Measurements from ENCODE around the gene CABP4. TPM values are rescaled to one million over a fixed set of nuclear protein-coding genes. Genes with fewer than 3 reads are reported as not detected.
A peak's percentile ranks its signal among the peaks of the same experiment; 100 is the strongest.

CABP4 gene
- total RNA-seq, 1 donor from 2014 or later, result 0.49 TPM

DNA sequence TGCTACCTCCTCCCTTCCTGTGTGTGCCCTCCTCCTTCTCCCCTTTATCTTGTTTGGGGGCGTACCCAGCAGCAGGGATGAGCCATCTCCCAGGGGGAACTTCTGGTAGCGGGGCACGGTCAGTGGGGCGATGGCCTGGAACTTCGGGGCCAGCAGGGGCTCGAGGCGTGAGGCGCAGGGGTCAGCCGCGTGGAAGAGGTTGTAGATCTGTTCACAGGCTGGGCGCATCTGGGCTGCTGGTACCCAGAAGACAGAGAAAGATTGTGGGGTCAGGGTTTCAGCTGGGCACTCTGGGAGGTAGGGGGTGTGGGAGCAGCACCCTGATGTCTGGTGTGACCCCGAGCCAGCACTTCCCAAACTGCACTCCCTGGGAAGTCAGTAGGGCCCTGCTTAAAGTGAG is 41.0 kb downstream of the CABP4 start:
- no peak for DNase-seq

DNA sequence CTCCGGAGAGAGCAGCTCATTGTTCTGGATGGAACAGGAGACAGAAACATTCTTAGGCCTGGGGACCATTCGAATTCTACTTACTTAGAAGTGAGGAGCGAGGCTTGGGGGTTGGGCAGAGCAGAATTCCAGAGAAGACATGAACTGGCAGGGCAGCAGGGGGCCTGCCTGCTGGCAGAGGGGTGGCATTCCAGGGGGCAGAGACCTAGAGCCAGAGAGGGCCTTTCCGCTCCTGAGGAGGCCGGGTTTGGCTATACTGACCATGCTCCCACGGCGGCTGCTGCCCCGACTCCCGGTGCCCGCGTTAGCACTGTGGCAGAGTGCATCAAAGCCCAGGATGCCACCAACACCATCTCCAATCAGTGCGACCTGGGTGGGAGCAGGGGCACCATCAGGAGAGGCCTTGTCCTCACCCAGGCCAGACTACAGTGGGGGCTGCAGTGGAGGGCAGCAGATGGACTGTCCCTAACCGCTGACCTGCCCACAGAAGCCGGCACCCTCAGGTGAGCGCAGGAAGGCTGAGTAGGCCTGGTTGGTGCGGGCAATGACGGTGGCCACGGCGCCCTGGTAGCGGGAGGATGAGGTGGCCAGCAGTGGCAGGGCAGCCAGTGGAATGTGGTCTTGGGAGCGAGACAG is 42.6 kb downstream of the CABP4 start:
- no peak for DNase-seq

DNA sequence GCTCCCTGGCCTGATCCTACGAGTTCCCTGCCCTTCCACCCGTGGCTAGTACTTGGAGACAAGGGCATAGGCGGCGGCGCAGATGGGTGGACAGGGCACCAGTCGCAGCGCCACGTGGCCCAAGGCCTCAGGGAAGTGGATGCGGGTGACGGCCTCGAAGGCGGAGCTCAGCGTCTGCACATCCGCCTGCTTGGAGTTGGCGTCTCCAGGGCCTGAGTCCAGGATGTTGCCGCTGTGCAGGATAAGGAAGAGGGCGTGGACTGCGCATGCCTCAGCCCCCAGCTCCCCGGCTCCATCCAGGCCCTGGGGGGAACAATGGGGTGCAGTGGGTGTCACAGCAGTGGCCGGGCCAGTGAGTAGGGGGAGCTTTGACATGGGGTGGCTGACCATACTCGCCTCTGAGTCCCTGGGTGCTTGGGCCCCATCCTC is 43.4 kb downstream of the CABP4 start:
- no peak for DNase-seq

DNA sequence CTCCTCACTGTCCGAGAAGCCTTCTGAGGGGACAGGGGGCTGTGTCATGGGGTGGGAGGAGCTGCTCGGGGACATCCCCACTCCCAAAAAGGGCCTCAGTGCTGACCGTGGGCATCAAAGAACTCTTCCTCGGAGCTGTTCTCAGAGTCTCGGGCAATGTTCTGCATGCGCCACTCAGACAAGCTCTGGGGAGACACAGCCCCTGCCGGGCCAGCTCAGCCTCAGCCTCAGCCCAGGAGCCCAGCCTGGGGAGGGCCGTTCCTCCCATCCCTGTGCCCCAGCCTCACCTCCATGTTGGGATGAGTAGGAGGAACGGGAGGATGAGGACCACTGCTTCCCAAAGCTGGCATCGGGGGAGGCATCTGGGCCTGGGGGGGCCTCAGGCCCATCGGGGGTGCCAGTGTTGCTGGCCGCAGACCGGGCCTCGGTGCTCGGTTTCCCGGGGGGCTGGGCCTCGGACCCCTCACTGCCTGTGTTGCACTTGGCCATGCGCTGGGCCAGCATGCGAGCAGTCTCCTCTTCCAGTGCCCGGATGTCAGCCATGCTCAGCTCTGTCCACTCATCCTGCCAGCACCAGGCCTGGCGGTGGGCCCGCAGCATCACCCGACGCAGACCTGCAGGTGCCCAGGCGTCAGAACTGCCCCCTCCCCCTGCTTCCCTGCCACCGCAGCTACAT is 44.8 kb downstream of the CABP4 start:
- DNase-seq, result no peak

DNA sequence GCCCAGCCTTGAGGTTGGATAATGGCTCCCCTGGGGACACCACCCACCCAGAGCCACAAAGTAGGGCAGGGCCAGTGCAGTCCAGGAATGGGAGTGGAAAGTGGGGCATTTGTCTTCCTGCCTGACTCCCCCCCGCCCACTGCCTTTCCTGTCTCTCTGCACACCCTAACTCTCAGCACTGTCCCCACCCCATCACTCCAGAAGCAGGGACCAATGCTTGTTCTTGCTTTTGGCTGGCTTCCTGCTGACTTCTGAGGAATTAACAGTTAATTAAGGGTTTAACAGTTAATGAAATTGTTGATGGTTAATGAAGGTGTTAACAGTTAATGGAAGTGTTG is 45.3 kb downstream of the CABP4 start:
- no peak for DNase-seq

DNA sequence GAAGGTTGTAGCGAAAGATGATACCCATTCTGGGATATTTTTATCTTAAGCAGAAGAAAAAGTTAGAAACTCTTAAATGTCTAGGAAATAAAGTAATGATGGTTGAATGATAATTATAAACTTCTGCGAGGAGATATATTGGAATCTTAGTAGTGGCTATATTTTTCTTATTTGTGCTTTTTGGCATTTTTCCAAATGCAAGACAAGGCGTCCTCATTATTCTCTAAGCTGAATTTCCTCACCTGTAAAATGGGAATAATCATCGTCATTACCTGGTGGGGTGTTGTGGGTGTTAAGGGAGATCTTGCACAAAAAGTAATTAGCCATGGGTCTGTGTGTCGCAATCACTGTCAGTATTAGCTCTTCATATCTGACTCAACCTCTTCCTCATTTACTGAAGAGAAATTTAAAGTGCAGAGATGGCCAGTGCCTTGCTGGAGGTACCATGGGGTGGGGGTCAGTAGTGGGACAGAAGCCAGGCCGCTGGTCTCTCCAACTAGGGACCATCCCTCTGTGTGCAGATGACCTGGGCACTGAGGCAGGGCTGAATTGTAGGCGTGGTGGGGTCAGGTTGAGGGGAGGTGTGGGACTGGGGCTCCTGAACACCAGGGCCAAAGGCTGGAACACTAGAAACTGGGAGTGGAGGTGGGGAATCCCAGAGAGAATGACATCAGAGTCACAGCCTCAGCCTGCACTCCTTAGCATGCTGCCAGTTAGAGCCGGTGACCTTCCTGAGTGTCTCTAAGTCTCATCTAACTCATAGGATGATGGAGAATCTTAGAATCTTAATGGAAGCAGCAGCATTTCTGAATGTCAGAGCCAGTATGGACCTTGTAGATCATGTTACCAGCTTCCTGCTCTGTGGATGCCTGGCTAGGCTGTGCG is 45.9 kb downstream of the CABP4 start:
- no peak for DNase-seq

DNA sequence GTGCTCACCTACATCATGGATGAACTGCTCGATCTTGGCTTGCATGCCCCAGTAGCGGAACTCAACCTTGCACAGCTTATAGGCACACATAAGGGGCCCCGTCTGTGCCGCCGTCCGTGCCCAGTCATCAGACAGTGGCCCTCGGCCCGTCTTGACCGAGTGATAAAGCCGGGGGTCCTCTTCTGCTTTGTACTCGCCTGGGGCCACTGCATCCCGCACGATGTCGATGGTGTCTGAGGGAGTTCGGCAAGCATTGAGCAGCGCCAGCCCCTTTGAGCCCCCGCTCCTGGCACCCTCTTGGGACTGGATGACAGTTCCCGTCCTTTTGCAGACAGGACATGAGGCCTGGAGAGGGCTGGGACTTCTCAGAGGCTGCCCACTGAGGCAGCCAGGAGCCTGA is 46.7 kb downstream of the CABP4 start:
- no peak for DNase-seq

DNA sequence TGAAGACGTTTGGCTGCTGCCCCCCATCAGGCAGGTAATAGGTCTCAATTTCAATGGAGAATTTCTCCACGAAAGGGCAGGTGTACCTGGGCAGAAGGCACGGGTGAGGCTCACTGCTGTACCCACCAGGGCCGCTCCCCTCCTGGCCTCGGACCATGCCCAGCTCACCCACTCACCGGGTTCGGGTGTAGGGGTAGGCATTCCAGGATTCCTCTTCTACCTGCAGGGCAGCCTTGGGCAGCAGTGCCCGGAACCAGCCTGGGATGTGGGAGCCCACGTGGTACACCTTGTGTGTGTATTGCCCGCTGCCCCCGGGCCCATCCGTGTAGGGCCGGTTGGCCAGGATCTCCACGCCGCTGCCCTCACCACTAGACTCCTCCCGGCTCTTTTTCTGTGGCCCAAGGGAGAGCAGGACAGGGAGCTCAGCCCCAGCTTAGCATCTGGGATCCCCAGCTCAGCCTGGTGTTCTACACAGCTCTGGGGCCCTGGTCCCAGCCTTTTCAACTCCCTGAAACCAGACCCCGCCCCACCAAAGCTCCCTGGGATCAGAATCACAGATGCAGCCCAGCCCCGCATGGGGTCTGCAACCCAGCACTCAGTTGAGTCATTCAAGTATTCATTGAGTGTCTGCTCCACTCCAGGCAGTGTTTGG is 47.3 kb downstream of the CABP4 start:
- no peak for DNase-seq

DNA sequence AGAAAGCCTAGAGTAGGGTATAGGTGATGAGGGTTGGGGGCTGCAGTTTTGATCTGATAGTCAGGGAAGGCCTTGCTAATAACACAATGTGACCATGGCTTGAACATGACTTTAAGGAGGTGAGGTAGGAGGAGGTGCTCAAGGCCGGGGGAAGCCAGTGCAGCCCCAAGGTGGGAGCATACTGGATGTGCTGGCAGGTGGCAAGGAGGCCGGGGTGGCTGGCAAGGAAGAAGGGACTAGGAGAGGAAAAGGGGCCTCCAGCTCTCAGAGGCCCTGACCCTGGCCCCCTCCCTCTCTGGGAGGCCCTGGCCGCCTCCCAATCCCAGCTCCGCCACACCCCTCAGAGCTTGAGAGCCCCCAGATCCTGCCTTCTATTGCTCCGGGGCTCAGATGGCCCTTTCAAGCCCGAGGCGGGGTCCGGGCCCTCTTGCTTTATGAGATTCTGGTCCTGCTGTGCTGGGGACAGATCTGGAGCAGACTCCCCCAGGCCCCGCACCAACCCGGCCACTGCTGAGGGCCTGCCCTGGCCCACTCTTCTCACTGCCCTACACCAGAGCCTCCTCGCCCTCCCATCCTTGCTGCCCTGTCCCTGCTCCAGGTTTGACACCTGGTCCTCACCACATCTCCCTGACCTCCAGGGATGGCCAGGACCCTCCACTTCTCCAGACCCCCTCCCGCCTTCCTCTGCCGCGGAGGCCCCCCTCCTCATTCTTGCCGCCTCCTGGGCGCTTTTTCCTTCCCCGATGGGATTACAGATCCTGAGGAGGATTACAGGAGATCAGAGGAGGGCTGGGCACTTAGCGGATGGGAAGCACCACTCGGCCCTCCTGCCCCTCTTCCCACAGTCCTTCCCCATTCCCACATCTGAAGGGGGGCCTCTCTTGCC is 48.2 kb downstream of the CABP4 start:
- DNase-seq, result no peak

DNA sequence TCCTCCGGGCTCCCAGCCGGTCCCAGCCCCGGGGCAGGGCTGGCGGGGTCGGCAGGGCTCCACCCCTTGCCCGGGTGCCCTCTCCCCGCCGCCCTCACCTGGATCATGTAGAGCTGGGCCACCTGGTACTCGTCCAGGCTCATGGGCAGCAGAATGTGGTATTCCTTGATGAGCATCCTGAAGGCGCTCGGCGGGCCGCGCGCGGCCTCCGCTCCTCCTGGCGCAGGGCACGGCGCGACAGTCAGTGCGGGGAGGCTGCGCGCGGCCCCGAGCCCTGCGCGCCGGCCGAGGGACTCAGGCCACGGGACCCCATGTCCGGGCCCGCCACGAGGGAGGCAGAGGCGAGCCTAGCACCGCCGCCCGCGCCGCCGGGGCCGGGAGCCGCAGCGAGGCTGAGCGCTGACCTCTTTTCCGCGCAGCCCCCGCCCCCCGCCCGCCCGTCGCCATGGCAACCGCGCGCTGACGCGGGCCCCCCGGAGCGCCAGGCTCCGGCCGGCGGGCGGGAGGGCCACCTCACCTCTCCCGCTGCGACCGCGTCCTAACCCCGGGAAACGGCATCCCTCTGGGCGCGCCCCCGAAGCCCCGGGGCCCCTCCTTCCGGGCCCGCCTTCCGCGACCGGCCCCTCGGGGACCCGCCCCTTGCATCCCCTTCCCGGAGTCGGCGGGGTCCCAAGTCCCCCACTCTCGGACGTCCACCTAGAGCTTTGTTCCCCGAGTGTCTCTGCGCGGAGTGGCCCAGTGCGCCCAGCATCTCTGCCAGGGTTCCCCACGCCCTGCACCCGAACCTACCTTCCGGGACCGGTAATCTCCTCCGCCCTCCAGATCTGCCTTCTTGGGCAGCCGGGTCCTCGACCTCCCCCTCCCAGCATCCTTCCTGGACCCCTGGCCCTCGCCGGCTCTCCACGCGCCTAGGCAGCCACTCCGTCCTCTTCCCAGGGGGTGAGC is 49.1 kb downstream of the CABP4 start:
- no peak for DNase-seq

DNA sequence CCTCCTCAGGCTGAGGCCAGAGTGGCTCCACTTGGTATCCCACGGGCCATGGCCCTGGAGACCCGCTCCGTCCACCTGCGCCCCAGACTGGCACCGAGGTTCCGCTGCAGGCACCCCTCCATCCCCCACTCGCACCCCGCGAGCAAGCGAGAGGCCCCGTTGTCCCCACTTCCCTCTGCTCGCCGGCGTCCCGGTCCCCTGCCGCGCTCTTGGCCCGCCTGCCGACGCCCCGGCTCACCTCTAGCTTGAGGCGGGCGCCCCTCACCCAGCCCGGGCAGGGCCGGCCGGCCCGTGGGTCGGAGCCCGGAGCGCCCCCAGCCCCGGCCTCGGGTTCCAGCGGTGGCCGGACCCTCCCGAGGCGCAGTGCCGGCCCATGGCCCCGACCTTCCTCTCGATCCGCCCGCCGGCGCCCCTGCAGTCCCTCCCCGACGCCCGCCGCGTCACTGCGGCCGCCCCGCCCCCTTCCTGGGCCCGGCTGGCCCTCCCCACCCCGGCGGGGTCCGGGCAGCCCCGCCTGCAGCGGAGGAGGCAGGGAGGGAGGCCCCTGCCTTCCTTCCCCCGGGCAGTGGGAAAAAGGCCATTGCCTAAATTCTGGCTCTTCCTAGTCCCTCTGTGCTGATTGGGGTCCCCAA is 49.9 kb downstream of the CABP4 start, which contains the start of gene PITPNM1:
Gene PITPNM1, minus strand, starts transcription at position 414 of the 632 bp plus-strand sequence. CDS start 1,183 bp downstream, outside the sequence.
- DNase-seq, result no peak

DNA sequence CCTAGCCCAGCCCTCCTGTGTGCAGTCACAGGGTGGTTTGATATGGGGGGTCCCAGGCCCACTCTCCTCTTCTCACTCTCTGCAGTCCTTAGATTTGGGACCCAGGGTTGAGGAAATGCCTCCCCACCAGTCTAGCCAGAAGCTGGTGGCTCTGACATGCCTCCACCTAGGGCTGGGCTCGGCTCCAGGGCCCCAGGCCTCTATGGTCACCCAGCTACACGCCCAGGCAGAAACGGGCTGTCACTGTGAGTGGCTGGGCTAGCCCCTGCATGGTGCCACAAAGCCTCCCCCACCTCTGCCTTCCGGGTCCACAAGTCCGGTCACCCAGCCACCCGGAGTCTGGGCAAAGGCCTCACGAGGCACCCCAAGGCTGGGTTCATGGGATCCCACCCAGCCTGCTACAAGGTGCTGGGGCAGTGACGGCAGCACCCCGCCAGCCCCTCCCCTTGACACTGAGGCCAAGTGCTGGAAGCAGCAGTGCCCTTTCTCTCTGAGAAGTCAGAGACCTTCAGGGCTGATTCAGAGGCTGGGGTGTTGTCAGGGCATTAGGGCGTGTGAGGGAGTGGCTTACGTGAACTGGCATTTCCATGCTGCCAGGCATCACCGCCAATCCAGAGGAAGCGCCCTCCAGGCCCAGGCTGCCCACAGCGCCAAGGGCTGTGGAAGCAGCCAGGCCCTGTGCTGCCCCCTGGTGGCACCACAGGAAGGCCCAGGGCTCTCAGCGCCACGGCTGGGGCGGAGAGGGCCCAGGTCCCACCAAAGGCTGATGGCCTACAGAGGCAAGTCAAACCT is 50.6 kb downstream of the CABP4 start:
- peak; percentile 47 for DNase-seq

DNA sequence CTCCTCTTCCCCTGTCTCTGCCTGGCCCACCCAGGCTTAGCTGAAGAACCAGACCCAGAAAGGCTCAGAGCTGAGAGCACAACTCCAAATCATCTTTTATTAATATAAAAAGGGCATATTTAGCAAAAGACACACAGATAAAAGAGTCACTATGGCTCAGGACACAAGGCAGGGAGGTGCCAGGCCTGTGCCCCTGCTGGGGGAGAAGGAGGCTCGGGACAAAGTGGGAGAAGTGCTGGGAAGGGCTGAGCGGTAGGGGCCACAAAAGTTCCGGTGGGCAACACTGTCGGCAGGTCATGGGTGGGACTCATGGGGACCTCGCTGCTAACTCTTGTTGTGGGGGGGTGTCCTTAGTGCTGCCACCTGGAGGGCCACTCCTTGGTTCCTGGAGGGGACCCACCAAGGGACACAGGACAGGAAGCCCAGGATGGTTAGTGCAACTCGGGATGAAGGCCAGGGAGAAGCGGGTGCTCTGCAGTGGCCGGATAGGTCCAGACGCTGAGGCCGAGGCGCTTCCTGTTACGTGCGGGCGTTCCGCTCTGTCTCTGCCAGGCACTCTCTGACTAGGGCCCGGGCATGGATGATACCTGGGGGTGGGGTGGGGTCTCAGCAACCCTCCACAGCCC is 51.4 kb downstream of the CABP4 start:
- DNase-seq, result no peak

DNA sequence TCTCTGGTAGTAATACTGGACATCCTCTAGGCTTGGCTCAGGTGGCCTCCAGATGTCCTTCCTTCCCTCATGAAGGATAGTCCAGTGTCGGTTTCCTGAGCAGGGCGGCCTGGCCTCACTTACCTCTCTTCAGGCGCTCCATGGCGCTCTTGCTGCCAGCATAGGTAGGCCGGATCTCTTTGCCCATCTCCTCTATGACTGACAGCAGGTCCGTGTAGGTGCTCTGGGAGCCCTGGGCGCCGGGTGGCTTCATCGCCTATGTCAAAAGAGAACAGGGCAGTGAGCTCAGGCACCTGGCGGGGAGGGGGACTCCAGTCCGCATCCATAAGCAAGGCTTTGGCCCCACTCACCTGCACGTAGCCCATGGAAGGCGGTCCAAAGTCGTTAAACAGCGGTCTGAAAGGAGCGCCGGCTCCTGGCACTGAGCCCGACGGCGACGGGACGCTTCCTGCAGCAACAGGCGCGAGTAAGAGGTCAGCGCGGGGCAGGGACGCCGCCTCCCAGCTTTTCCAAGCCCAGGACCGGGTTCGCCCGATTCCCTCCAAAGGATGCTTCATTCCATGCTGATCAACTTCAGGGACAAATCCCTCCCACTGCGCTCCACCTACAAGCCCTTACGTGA is 52.2 kb downstream of the CABP4 start:
- DNase-seq, result no peak

DNA sequence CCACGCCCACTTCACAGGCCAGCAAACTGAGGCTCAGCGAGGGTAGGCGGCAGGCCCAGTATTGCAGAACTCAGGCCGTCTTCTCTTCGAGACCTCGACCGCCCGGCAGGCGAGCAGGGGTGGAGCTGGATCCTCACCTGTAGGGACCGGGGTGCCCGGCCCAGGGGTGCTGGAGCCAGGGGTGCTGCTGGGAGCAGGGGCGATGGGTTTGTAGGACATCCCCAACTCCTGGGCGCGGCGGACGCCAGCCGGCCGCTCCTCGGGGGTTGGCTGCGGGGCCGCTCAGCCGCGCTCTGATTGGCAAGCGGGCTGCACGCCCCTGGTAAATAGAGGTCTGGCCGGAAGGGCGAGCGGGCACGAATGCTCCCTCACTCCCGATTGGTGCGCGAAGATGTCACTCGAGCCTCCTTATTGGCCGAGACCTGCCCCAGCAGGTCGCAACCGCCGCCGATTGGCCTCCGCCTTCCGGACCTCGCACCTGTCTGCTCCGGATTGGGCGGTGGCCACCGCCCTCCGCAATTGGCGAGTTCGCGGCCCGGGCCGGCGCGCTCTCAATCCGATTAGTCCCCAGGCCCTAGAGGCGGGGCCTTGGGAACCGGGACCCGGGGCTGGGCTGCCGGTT is 52.8 kb downstream of the CABP4 start, which contains the start of gene CDK2AP2:
Gene CDK2AP2, minus strand, starts transcription at position 299 of the 622 bp plus-strand sequence. Its CDS starts 80 bp downstream, at position 219.
- peak; percentile 88 for DNase-seq

DNA sequence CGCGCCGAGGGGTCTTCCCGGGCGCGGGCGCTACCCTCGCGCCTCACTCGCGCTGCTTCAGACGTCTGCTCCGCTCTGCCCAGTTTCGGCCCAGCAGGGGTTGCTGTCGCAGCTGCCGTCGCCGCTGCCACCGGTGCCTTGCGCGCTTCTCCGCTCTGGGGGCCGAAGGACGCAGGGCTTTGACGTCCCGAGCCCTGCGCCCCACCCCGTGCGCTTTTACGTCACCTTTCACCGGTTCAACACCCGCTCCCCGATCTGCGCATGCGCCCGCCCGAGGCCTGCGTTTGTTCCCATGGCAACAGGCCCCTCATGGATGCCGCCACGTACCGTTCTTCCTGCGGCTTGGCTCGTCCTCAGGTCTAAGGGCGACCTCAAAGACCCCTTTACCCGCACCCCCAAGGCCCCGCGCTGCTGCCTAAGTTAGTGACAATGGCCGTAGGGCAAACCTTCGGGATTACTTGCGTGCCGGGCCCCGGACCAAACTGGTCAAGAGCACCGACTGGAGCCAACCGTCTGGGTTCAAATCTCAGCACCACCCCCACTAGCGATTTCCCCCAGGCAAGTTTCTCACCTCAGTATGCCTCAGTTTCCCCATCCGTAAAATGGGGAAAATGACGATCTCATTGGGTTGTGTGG is 53.5 kb downstream of the CABP4 start:
- DNase-seq, result peak; percentile 85

DNA sequence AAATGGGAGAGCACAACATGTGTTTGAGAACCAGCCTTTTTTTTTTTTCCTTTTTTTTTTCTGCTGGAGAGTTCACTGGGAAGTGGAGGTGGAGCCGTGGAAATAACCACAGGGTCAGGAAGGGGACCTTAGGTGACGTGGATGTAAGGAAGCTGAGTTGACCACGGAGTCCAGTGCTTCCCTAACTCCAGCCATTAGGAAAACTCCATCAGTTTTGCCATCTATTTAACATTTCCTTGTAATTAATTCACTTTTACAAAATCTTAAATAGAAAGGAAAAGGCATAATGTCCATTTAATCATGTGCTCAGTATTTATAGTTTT is 54.8 kb downstream of the CABP4 start:
- no peak for DNase-seq
